HepG2 (cell line): Measurements from ENCODE around the gene MAP2K5. TPM values are rescaled to one million over a fixed set of nuclear protein-coding genes. Genes with fewer than 3 reads are reported as not detected.

Experiments
- ATAC-seq: fragments of 200-7000 bp; cut with Tn5 transposase; 3 replicates; pipeline ENCODE4 v1.9.1; 2020; ENCODE audit warnings: mild to moderate bottlenecking, moderate library complexity
- BruUV-seq: library from RNA; stranded (reverse); fragments of 400-500 nt; replicated peaks from 2 replicates; lab custom pipeline; 2021; lab: Mats Ljungman, UMichigan
- CTCF ChIA-PET: fragments of 300-600 bp; formaldehyde crosslinking; extraction: SDS; loops from one replicate; lab custom pipeline; 2021; ENCODE audit warnings: low total read pairs, inconsistent platforms, low intra/inter-chr PET ratio; lab: Yijun Ruan, JAX
- POLR2A ChIA-PET: fragments of 350-600 bp; sonication (Branson Sonifier 250); formaldehyde crosslinking; loops from one replicate; lab custom pipeline; 2020; ENCODE audit warnings: antibody characterized with exemption, inconsistent platforms; lab: Yijun Ruan, JAX
- DNase-seq: peaks from one replicate; pipeline ENCODE4 v3.0.0-alpha.2; 2015; ENCODE audit warnings: low spot score
- FAIRE-seq: peaks from 3 replicates; lab custom pipeline; 2011; peaks lifted over from hg19 to GRCh38; lab: Jason Lieb, UNC
- H2AFZ ChIP-seq: one replicate; pipeline ENCODE4 v1.6.1; 2011; ENCODE audit warnings: low read length, inconsistent platforms
- H3K27ac ChIP-seq: fragments of 300-600 bp; 3 replicates; pipeline ENCODE4 v1.8.0; 2011; ENCODE audit warnings: mixed run types, mild to moderate bottlenecking, mixed read lengths, low read length, inconsistent platforms; ENCODE audit not compliant: insufficient read depth; ENCODE audit errors: extremely low read length
- H3K27me3 ChIP-seq, 2 experiments: fragments of 200-600 bp in 1 of 2; 2 replicates in 1 of 2; 3 replicates in 1 of 2; pipeline versions ENCODE4 v1.6.0 to v1.8.0; 2011; ENCODE audit warnings: low read length in 2 of 2, mild to moderate bottlenecking in 2 of 2, moderate library complexity in 2 of 2, inconsistent platforms in 1 of 2; ENCODE audit not compliant: insufficient read depth in 2 of 2, control insufficient read depth in 1 of 2
- H3K36me3 ChIP-seq, 2 experiments: fragments of 200-600 bp in 1 of 2; replicated peaks in 1 of 2; 2 replicates in 1 of 2; 3 replicates in 1 of 2; pipeline versions ENCODE4 v1.5.1 to v1.8.0; 2011; ENCODE audit warnings: low read length in 2 of 2, inconsistent platforms in 1 of 2; ENCODE audit not compliant: insufficient read depth in 2 of 2, control insufficient read depth in 1 of 2
- H3K4me1 ChIP-seq: 2 replicates; pipeline ENCODE4 v1.5.1; 2012; ENCODE audit warnings: low read length, inconsistent platforms; ENCODE audit not compliant: insufficient read depth
- H3K4me2 ChIP-seq: 2 replicates; pipeline ENCODE4 v1.6.0; 2011; ENCODE audit warnings: low read depth, low read length, inconsistent platforms
- H3K4me3 ChIP-seq, 3 experiments: fragments of 200-600 bp in 1 of 3; sonication (generic), shearing (Covaris generic) in 1 of 3; replicated peaks in 1 of 3; 2 replicates each; pipeline ENCODE4 v1.5.1; 2011 to 2016; ENCODE audit warnings: low read length in 3 of 3, inconsistent platforms in 2 of 3, low read depth in 2 of 3, mild to moderate bottlenecking in 2 of 3, control low read depth in 1 of 3, mixed read lengths in 1 of 3; ENCODE audit not compliant: insufficient read depth in 1 of 3
- H3K79me2 ChIP-seq: one replicate; pipeline ENCODE4 v1.6.1; 2011; ENCODE audit warnings: low read length, inconsistent platforms; ENCODE audit not compliant: insufficient read depth
- H3K9ac ChIP-seq: 2 replicates; pipeline ENCODE4 v1.6.0; 2011; ENCODE audit warnings: mild to moderate bottlenecking, low read depth, low read length, inconsistent platforms; ENCODE audit not compliant: insufficient read depth
- H3K9me3 ChIP-seq: 2 replicates; pipeline ENCODE4 v1.5.1; 2012; ENCODE audit warnings: mild to moderate bottlenecking, low read length
- H4K20me1 ChIP-seq: 2 replicates; pipeline ENCODE4 v1.6.0; 2011; ENCODE audit warnings: inconsistent platforms, mild to moderate bottlenecking, low read length, moderate library complexity; ENCODE audit not compliant: insufficient read depth
- ATF1 ChIP-seq: IDR thresholded peaks from 2 replicates; pipeline ENCODE4 v1.6.1; 2016; ENCODE audit warnings: mild to moderate bottlenecking, control low read depth
- CAMTA2 ChIP-seq: sonication (generic); formaldehyde crosslinking; IDR thresholded peaks from 2 replicates; pipeline ENCODE4 v1.4.0; 2020; ENCODE audit warnings: mild to moderate bottlenecking, missing genetic modification reagents, borderline replicate concordance
- FOXJ3 ChIP-seq: sonication (generic); formaldehyde crosslinking; IDR thresholded peaks from 2 replicates; pipeline ENCODE4 v1.4.0; 2020; ENCODE audit warnings: missing genetic modification reagents, mild to moderate bottlenecking, borderline replicate concordance
- JARID2 ChIP-seq: sonication (generic); formaldehyde crosslinking; IDR thresholded peaks from 2 replicates; pipeline ENCODE4 v1.8.1; 2023; ENCODE audit warnings: missing genetic modification reagents, inconsistent platforms; ENCODE audit not compliant: insufficient replicate concordance
- NR1H2 ChIP-seq: sonication (generic); formaldehyde crosslinking; IDR thresholded peaks from 2 replicates; pipeline ENCODE4 v1.8.1; 2022; ENCODE audit warnings: low read depth, missing genetic modification reagents, borderline replicate concordance
- SOX5 ChIP-seq: IDR thresholded peaks from 2 replicates; pipeline ENCODE4 v1.6.1; 2016; ENCODE audit warnings: borderline replicate concordance
- TFE3 ChIP-seq: IDR thresholded peaks from 2 replicates; pipeline ENCODE4 v1.6.1; 2016
- ZFP91 ChIP-seq: sonication (generic); formaldehyde crosslinking; IDR thresholded peaks from 2 replicates; pipeline ENCODE4 v1.9.0; 2022; ENCODE audit warnings: missing genetic modification reagents, mild to moderate bottlenecking, borderline replicate concordance
- ZNF280D ChIP-seq: sonication (generic); formaldehyde crosslinking; IDR thresholded peaks from 2 replicates; pipeline ENCODE4 v1.5.1; 2020; ENCODE audit warnings: mild to moderate bottlenecking, missing genetic modification reagents
- ZNF3 ChIP-seq: IDR thresholded peaks from 2 replicates; pipeline ENCODE4 v1.7.0; 2017; ENCODE audit warnings: inconsistent platforms
- ZNF30 ChIP-seq: sonication (generic); formaldehyde crosslinking; IDR thresholded peaks from 2 replicates; pipeline ENCODE4 v1.5.0; 2020; ENCODE audit warnings: mild to moderate bottlenecking, missing genetic modification reagents
- ZNF749 ChIP-seq: sonication (generic); formaldehyde crosslinking; IDR thresholded peaks from 2 replicates; pipeline ENCODE4 v1.8.0; 2022; ENCODE audit warnings: mild to moderate bottlenecking, missing genetic modification reagents, moderate library complexity, borderline replicate concordance
- WGBS: methylation state at CpG from one replicate; pipeline ENCODE4 v1.1.6; 2017; ENCODE audit warnings: low lambda C conversion rate; 5-methylcytosine and 5-hydroxymethylcytosine counted together
- in situ Hi-C: cut with HindIII; loops from 2 replicates; pipeline ENCODE4 v1.10.0; 2017; ENCODE audit warnings: low pct_unique_long_range_greater_than_20kb; ENCODE audit not compliant: extremely low pct_ligation_motif_present
- intact Hi-C: fragments of 100-400 bp; cut with micrococcal nuclease; formaldehyde crosslinking; loops from one replicate; pipeline ENCODE4 v1.10.0; 2022; ENCODE audit not compliant: unreplicated experiment
- polyA plus RNA-seq, 8 experiments: library from polyadenylated mRNA; depleted of rRNA in 3 of 8; stranded (reverse) in 7 of 8; unstranded in 1 of 8; fragments of >200 nt; fragmentation: Illumina TruSeq in 4 of 8; extraction: Trizol in 4 of 8; gene quantifications; 2 replicates each; pipeline versions ENCODE4 v1.2.1 to v1.2.3, GENCODE V29; 2011 to 2016; ENCODE audit warnings: low read depth in 4 of 8, missing spikeins in 1 of 8, mixed read lengths in 1 of 8; ENCODE audit not compliant: insufficient read depth in 1 of 8
- total RNA-seq, 5 experiments: library from RNA; depleted of rRNA; stranded (reverse); fragments of >200 nt; fragmentation: Illumina TruSeq; extraction: Trizol; gene quantifications; 2 replicates each; pipeline ENCODE4 v1.2.3, GENCODE V29; 2016; ENCODE audit warnings: low read depth in 1 of 5
- TF ChIP-seq, protein P1 (sequence below): sonication (generic); formaldehyde crosslinking; IDR thresholded peaks from 2 replicates; pipeline ENCODE4 v1.8.1; 2022; ENCODE audit warnings: low read depth, mild to moderate bottlenecking, missing genetic modification reagents

The MAP2K5 gene
- total and polyA plus RNA-seq, 2 of the 13 experiments (the other 11 are each of a cell fraction or from before 2014, with no cell fraction given) = 4.0 to 4.3 TPM

DNA sequence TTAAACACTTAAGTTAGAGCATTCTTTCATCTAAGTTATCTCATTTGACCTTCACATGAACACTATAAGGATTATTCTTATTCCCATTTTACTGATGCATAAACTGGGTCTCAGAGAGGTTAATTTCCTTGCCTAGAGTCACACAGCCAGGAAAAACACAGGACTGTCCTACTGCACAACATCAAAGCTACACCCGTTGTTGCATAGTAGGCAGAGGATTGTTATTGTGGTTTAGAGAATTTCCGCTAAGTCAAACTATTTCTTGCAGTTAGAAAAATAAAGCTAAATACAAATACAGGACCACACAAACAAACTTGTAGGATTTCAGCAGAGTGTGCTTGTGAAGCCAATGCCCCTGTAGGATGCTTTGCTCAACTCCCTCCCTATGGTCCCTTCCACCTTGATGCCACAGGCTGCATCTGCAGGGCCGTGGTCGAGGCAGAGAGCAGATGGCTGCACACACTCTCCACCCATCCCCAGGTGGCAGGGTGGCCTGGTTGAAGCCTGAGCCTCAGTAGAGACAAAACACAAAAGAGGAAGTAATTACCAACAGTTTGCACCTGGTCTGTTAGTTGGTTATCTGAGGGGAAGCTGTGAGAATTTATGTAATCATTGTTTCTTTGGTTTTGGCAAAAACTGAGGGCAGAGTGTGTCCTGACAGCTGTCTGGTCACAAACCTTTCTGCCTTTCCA lies 241.7 kb downstream of the MAP2K5 start (continued):
- no peak for TF ChIP-seq ZNF280D (CRISPR knock-in tag)
- TF ChIP-seq ZNF30 = no peak
- no peak for TF ChIP-seq ZFP91 (CRISPR knock-in tag)
- TF ChIP-seq FOXJ3 (CRISPR knock-in tag) = no peak
- TF ChIP-seq CAMTA2 (CRISPR knock-in tag) = no peak
- TF ChIP-seq ATF1 (CRISPR knock-in tag) = no peak

GRCh38 chr15:67784856-67785430 lies 242.4 kb downstream of the MAP2K5 start:
- no peak overlapping the region for H3K9ac ChIP-seq
- H4K20me1 ChIP-seq = no peaks in the 10 kb centered on the region
- no peak for ATAC-seq
- H3K4me3 ChIP-seq = no peak overlapping the region
- intact Hi-C loops (no loop called here), in situ Hi-C loops (no loop called here)
- no TSS peak for BruUV-seq
- H3K4me1 ChIP-seq = no peaks in the 10 kb centered on the region
- no peak for DNase-seq
- ChIA-PET CTCF (no interaction called here), POLR2A (no interaction called here)
- no peak overlapping the region for H3K4me2 ChIP-seq
- WGBS = 94% methylated on average over 12 of the region's 12 CpGs
- no peak overlapping the region for H3K27ac ChIP-seq
- no peak overlapping the region for H2AFZ ChIP-seq
- no peaks in the 10 kb centered on the region for H3K9me3 ChIP-seq
- H3K79me2 ChIP-seq = no peaks in the 10 kb centered on the region
- H3K27me3 ChIP-seq = no peaks in the 10 kb centered on the region
- no peaks in the 10 kb centered on the region; a peak in 2 of 5 replicates for H3K36me3 ChIP-seq
- no peak for FAIRE-seq
- TF ChIP-seq ZNF3 (CRISPR knock-in tag) = no peak
- no peak for TF ChIP-seq NR1H2 (CRISPR knock-in tag)
- TF ChIP-seq SOX5 (CRISPR knock-in tag) = no peak
- TF ChIP-seq ZNF749 (CRISPR knock-in tag) = no peak
- TF ChIP-seq TFE3 = no peak
- TF ChIP-seq, protein P1, sequence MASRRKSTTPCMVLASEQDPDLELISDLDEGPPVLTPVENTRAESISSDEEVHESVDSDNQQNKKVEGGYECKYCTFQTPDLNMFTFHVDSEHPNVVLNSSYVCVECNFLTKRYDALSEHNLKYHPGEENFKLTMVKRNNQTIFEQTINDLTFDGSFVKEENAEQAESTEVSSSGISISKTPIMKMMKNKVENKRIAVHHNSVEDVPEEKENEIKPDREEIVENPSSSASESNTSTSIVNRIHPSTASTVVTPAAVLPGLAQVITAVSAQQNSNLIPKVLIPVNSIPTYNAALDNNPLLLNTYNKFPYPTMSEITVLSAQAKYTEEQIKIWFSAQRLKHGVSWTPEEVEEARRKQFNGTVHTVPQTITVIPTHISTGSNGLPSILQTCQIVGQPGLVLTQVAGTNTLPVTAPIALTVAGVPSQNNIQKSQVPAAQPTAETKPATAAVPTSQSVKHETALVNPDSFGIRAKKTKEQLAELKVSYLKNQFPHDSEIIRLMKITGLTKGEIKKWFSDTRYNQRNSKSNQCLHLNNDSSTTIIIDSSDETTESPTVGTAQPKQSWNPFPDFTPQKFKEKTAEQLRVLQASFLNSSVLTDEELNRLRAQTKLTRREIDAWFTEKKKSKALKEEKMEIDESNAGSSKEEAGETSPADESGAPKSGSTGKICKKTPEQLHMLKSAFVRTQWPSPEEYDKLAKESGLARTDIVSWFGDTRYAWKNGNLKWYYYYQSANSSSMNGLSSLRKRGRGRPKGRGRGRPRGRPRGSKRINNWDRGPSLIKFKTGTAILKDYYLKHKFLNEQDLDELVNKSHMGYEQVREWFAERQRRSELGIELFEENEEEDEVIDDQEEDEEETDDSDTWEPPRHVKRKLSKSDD (CRISPR knock-in tag) = no peak
- no peak for TF ChIP-seq JARID2 (CRISPR knock-in tag)
